GM19452 (cell line): ENCODE data around the gene SHISA4.
"Not testable (repeated sequence)": the region's sequence is repeated elsewhere in the genome, so short reads cannot be mapped to it uniquely, and the experiment has no call there.

Source experiments
- ATAC-seq: cut with Tn5 transposase; IDR thresholded peaks from one replicate; pipeline ENCODE4 v1.9.1; 2021; ENCODE audit not compliant: unreplicated experiment

Gene SHISA4

DNA sequence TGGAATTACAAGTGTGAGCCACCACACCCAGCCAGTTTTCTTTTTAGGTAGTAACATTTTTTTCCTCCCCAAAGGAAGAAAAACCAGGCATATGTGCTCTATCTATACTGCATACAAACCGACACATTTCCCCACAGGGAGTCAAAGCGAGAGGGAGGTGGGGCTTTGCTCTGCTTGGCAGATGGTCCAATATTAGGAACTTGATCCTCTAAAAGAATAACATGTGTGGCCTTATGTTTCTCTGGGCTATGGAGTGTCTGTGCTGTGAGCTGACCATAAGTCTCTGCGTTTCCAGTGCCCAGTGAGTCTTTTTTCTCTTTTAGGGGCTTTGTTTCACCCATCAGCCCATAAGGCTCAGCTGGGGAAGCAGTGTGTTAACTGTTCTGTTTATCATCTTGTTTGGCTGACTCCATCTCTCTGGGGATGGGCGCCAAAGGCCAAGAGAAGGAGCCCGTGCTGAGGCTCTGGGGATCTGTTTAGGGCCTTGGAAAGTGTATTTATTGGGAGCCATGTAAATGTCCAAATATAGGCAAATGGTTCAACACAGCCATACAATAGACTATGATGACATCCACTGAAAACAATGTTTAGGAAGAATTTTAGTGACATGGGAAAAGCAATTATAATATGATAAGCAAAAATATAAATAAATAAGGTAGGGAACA is 37.4 kb downstream of the SHISA4 start:
- no peak for ATAC-seq

DNA sequence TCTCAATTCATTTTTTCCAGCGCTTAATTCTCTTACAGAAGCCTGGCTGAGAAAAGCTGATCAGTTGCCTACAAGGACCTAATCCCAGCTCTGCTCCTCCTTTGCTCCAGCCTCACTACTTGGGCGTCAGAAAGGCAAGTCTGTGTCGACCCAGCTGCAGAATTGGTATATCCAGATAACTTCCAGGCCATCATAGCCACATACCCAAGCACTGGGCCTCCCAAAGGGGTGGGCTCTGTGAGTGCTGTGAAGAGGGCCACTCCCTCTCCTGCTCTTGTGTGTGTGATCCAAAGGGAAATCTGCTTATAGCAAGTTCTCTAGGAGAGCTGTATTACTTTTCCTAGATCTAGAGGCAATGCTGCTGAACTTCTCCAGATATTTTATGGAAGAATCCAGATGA is 39.6 kb downstream of the SHISA4 start:
- no peak for ATAC-seq

- ATAC-seq, result no peak
Measured at GRCh38 chr1:201930137-201930536, 41.4 kb downstream of the SHISA4 start.

- no peak for ATAC-seq
Measured at GRCh38 chr1:201930803-201931202, 42.1 kb downstream of the SHISA4 start.

GRCh38 chr1:201933840-201934430 is 45.2 kb downstream of the SHISA4 start:
- ATAC-seq, result no peak

DNA sequence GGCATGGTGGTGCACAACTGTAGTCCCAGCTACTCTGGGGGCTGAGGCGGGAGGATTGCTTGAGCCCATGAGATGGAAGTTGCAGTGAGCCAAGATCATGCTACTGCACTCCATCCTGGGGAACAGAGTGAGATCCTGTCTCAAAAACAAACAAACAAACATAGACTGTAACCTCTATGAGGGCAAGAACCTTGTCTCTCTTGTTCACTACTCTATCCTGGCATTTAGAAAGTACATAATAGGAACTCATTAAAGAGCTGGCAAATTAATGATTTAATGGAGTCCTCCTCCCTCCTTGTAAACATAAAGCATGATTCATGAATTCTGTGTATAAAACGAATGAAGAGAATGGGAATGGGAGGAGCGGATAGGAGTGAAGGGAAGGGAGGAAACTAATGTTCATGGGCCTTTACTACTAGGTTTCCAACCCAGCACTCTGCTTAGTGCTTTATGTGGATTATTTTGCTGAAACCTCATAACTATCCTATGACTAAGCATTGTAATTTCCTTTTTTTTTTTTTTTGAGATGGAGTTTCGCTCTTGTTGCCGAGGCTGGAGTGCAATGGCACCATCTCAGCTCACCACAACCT is 49.0 kb downstream of the SHISA4 start:
- ATAC-seq, result no peak

GRCh38 chr1:201938440-201939035 is 49.8 kb downstream of the SHISA4 start:
- ATAC-seq, result no peak

DNA sequence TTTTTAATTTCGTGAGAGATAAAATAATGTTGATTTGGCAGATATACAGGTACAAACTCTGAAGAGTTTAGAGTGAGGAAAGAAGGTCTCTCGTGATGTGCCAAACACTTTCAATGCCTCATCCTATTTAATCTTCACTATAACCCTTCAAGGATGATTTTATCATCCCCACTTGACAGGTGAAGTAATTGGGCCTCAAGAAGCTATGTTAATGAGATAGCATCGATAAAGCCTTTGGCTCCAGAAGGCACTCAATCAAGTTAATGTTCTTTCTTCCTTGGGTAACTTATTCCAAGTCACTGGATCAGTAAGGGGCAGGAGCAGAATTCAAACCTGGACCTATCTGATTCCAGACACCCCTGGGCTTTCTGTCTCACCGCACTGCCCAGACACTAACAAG is 50.5 kb downstream of the SHISA4 start:
- ATAC-seq, result no peak

DNA sequence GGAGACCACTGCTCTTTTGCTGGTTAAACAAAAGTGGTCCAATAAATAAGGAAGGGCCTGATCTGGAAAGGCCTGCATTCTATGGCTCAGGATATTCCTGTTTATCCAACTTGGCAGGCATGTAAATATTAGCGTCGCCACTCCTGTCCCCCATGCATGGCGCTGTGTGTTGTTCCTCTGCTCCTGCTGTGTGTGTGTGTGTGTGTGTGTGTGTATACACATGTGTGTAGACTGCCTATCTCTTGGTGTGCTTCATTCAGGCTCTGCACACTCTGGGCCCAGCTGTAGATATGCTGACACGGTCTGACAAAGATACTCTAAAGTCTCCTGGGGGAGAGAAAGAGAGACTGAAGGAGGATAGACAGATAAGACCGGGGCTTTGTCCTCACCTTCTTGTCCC is 50.9 kb downstream of the SHISA4 start:
- ATAC-seq, result no peak

- not testable (repeated sequence) for ATAC-seq
Measured at GRCh38 chr1:201940316-201940715, 51.6 kb downstream of the SHISA4 start.

DNA sequence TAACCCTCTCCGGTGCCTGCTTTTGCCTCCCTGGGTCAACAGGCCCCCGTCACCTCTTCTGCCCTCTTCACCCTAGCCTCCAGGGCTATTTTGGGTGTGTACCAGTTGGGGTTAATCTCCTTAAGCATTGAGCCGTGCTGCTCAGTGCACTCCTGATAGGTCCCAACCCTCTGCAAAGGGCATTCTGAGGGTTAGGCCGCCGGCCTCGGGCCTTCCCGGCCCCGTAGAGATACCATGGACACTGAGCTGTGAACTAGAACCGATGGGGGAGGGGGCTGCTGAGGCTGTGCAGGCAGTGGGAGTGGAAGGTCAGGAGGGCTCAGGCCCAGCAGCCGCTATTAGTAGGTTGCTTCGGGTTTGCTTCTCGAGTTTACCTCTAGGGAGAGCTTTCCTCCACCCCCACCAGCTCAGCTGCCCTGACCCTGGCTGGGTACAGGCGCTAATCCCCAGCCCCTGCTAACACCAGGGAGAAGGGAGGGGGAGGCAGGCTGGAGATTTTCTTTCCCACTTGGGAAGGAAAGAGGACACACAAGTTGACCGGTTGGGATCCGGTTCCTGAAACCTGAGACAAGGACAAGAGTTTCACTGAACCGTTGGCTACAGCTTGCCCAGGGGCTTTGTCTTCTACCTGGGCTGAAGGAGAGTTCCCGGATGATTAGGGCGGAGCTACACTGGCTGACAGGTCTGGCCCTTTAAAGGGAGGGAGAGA is 52.9 kb downstream of the SHISA4 start:
- ATAC-seq, result no peak

DNA sequence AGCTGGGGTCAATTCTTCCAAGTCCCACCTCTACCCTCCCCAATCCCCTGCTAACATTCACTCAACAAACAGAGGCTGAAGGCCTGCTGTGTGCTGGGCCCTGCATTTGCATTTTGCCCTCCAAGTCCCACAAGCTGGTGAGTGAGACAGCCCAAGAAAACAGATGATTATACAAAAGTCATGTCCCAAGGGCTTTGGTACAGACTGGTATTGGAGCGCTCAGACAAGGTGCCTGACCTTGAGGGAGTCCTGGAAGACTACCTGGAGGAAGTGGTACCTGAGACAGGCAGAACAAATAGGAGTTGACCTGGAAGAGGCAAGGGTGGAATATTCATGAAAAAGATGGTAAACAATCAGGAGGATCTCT is 53.4 kb downstream of the SHISA4 start:
- ATAC-seq, result no peak
